OCI-LY7 (cell line): ENCODE measurements around the gene FDXR.

ENCODE experiments used
- EZH2phosphoT487 ChIP-seq: fragments of 200-600 bp; sonication (generic); IDR thresholded peaks from 2 replicates; pipeline ENCODE4 v1.6.1; 2018; ENCODE audit warnings: low read depth, borderline replicate concordance, mild to moderate bottlenecking, mixed run types, antibody characterized with exemption, low read length, moderate library complexity, mixed read lengths
- TF ChIP-seq, protein P1 (sequence below): fragments of 200-600 bp; sonication (generic); conservative IDR thresholded peaks from 2 replicates; pipeline ENCODE4 v1.5.1; 2014; ENCODE audit warnings: mild to moderate bottlenecking, antibody characterized with exemption, low read length, moderate library complexity, mixed read lengths

DNA sequence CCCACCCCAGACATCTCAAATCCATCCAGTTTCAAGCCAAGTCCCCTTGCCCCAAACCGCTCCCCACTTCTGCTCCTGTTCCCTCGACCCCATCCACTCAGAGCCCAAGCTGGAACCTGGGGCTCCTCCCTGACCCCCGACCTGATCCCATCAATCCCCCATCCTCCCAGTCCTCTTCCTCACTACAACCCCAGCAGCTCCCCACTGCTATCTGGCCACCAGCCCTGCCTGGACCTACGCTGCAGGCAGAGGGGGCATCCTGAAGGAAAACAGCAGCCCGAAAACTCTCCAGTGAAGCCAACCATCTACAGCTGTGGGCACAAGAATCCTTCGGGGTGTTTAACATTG lies 3.9 kb downstream of the FDXR start:
- TF ChIP-seq EZH2phosphoT487, result no peak
- TF ChIP-seq, protein P1, sequence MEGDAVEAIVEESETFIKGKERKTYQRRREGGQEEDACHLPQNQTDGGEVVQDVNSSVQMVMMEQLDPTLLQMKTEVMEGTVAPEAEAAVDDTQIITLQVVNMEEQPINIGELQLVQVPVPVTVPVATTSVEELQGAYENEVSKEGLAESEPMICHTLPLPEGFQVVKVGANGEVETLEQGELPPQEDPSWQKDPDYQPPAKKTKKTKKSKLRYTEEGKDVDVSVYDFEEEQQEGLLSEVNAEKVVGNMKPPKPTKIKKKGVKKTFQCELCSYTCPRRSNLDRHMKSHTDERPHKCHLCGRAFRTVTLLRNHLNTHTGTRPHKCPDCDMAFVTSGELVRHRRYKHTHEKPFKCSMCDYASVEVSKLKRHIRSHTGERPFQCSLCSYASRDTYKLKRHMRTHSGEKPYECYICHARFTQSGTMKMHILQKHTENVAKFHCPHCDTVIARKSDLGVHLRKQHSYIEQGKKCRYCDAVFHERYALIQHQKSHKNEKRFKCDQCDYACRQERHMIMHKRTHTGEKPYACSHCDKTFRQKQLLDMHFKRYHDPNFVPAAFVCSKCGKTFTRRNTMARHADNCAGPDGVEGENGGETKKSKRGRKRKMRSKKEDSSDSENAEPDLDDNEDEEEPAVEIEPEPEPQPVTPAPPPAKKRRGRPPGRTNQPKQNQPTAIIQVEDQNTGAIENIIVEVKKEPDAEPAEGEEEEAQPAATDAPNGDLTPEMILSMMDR, result no peak
